HG03378 (cell line): ENCODE measurements around the gene OPN4.
"Not testable (repeated sequence)": the region's sequence is repeated elsewhere in the genome, so short reads cannot be mapped to it uniquely, and the experiment has no call there.

Experiments
- ATAC-seq: cut with Tn5 transposase; IDR thresholded peaks from one replicate; pipeline ENCODE4 v1.9.1; 2021; ENCODE audit warnings: mild to moderate bottlenecking, moderate library complexity; ENCODE audit not compliant: unreplicated experiment

OPN4 gene

GRCh38 chr10:86654411-86655172 is at the start of gene OPN4:
Gene OPN4 (plus strand): TSS chr10:86654547. CDS start chr10:86654784, 237 bp downstream.
- no peak for ATAC-seq

GRCh38 chr10:86607674-86608073 is 46.7 kb upstream of the OPN4 start:
- no peak for ATAC-seq

- ATAC-seq, result no peak
These were observed 44.4 kb upstream of the OPN4 start for GRCh38 chr10:86609920-86610319.

- ATAC-seq, result no peak
These were observed 43.0 kb upstream of the OPN4 start for GRCh38 chr10:86611386-86611785.

- ATAC-seq, result no peak
These were observed 41.3 kb upstream of the OPN4 start for GRCh38 chr10:86613096-86613495.

- no peak for ATAC-seq
These were observed 40.4 kb upstream of the OPN4 start for GRCh38 chr10:86613905-86614304.

- ATAC-seq, result no peak
These were observed 39.5 kb upstream of the OPN4 start for GRCh38 chr10:86614853-86615252.

- not testable (repeated sequence) for ATAC-seq
These were observed 37.1 kb upstream of the OPN4 start for GRCh38 chr10:86617278-86617677.

GRCh38 chr10:86628311-86628710 is 26.0 kb upstream of the OPN4 start:
- ATAC-seq, result no peak

- no peak for ATAC-seq
These were observed 24.3 kb upstream of the OPN4 start for GRCh38 chr10:86630079-86630478.

- ATAC-seq, result no peak
These were observed 22.1 kb upstream of the OPN4 start for GRCh38 chr10:86632009-86632800.

GRCh38 chr10:86632951-86633350 is 21.4 kb upstream of the OPN4 start:
- ATAC-seq, result no peak

GRCh38 chr10:86635402-86635801 is 18.9 kb upstream of the OPN4 start:
- no peak for ATAC-seq

GRCh38 chr10:86636311-86636710 is 18.0 kb upstream of the OPN4 start:
- no peak for ATAC-seq

- ATAC-seq, result no peak
These were observed 12.3 kb upstream of the OPN4 start for GRCh38 chr10:86642021-86642420.

GRCh38 chr10:86642499-86642898 is 11.8 kb upstream of the OPN4 start:
- no peak for ATAC-seq

- no peak for ATAC-seq
These were observed 10.1 kb upstream of the OPN4 start for GRCh38 chr10:86644152-86644793.

GRCh38 chr10:86644794-86645445 is 9.4 kb upstream of the OPN4 start:
- ATAC-seq, result no peak

GRCh38 chr10:86645621-86646165 is 8.7 kb upstream of the OPN4 start:
- ATAC-seq, result not testable (repeated sequence)

GRCh38 chr10:86646532-86646931 is 7.8 kb upstream of the OPN4 start:
- ATAC-seq, result no peak

- ATAC-seq, result no peak
These were observed 7.4 kb upstream of the OPN4 start for GRCh38 chr10:86646933-86647332.
